ENCODE data around the gene CEP63. TPM values are rescaled to one million over a fixed set of nuclear protein-coding genes. Genes with fewer than 3 reads are reported as not detected.

The CEP63 gene
- total RNA-seq, 1 donor from 2014 or later = 34.7 TPM

- Histone ChIP-seq H3K9me3 (replicated peaks) (no peaks in the 10 kb centered on the region), H3K4me1 (peaks cover 22% of the 10 kb centered on the region), H3K27ac (replicated peaks) (no peak overlapping the region), H3K36me3 (no peaks in the 10 kb centered on the region), H3K27me3 (ENCODE audit: low read depth) (no peaks in the 10 kb centered on the region), H3K4me3 (no peak overlapping the region)
- no peak for DNase-seq
- no peak for TF ChIP-seq CTCF (IDR thresholded peaks at IDR 0.05; ENCODE audit: borderline replicate concordance)
- intact Hi-C loops (cut with micrococcal nuclease) = no loop called here
Measured at GRCh38 chr3:134468519-134468918, 17.3 kb upstream of the CEP63 start.

GRCh38 chr3:134471521-134472193 is 14.2 kb upstream of the CEP63 start:
- H3K4me1 ChIP-seq = peaks cover 27% of the 10 kb centered on the region
- peaks cover 6% of the 10 kb centered on the region for H3K36me3 ChIP-seq
- no peak for DNase-seq
- intact Hi-C loops (cut with micrococcal nuclease) = loop anchor here (5.0 to 10.0 kb wide), 3 partner anchors 89 to 277 kb away; no protein-coding TSS in a partner anchor
- H3K27me3 ChIP-seq (ENCODE audit: low read depth) = no peaks in the 10 kb centered on the region
- H3K4me3 ChIP-seq = no peak overlapping the region
- no peaks in the 10 kb centered on the region for H3K9me3 ChIP-seq (replicated peaks)
- H3K27ac ChIP-seq (replicated peaks) = no peak overlapping the region
- no peak for TF ChIP-seq CTCF (IDR thresholded peaks at IDR 0.05; ENCODE audit: borderline replicate concordance)

- peaks cover 37% of the 10 kb centered on the region for H3K4me1 ChIP-seq
- no peaks in the 10 kb centered on the region for H3K9me3 ChIP-seq (replicated peaks)
- no peak overlapping the region for H3K27ac ChIP-seq (replicated peaks)
- no peak for TF ChIP-seq CTCF (IDR thresholded peaks at IDR 0.05; ENCODE audit: borderline replicate concordance)
- intact Hi-C loops (cut with micrococcal nuclease) = loop anchor here (5.0 to 10.0 kb wide), 3 partner anchors 91 to 278 kb away; no protein-coding TSS in a partner anchor
- no peaks in the 10 kb centered on the region for H3K27me3 ChIP-seq (ENCODE audit: low read depth)
- DNase-seq = no peak
- H3K4me3 ChIP-seq = no peak overlapping the region
- peaks cover 17% of the 10 kb centered on the region for H3K36me3 ChIP-seq
Measured at GRCh38 chr3:134472831-134473230, 13.0 kb upstream of the CEP63 start.

- peak; percentile 85 for TF ChIP-seq CTCF (IDR thresholded peaks at IDR 0.05; ENCODE audit: borderline replicate concordance)
- intact Hi-C loops (cut with micrococcal nuclease) = loop anchor here (5.0 to 10.0 kb wide), 3 partner anchors 92 to 279 kb away; no protein-coding TSS in a partner anchor
- peaks cover 29% of the 10 kb centered on the region for H3K36me3 ChIP-seq
- H3K27ac ChIP-seq (replicated peaks) = no peak overlapping the region
- H3K27me3 ChIP-seq (ENCODE audit: low read depth) = no peaks in the 10 kb centered on the region
- H3K4me3 ChIP-seq = no peak overlapping the region
- H3K4me1 ChIP-seq = peaks cover 45% of the 10 kb centered on the region
- H3K9me3 ChIP-seq (replicated peaks) = no peaks in the 10 kb centered on the region
- DNase-seq = no peak
Measured at GRCh38 chr3:134473868-134474546, 11.8 kb upstream of the CEP63 start.

- intact Hi-C loops (cut with micrococcal nuclease) = loop anchor here (5.0 to 10.0 kb wide), 3 partner anchors 93 to 280 kb away; no protein-coding TSS in a partner anchor
- TF ChIP-seq CTCF (IDR thresholded peaks at IDR 0.05; ENCODE audit: borderline replicate concordance) = no peak
- no peak overlapping the region for H3K4me3 ChIP-seq
- no peaks in the 10 kb centered on the region for H3K27me3 ChIP-seq (ENCODE audit: low read depth)
- peaks cover 30% of the 10 kb centered on the region for H3K36me3 ChIP-seq
- no peak for DNase-seq
- no peak overlapping the region for H3K27ac ChIP-seq (replicated peaks)
- no peaks in the 10 kb centered on the region for H3K9me3 ChIP-seq (replicated peaks)
- H3K4me1 ChIP-seq = peaks cover 49% of the 10 kb centered on the region
Measured at GRCh38 chr3:134474956-134475355, 10.9 kb upstream of the CEP63 start.

Measured in left ventricle myocardium inferior (tissue), 1 donor.